ENCODE results near the gene TMEM184B. TPM values are rescaled to one million over a fixed set of nuclear protein-coding genes. Genes with fewer than 3 reads are reported as not detected.

The TMEM184B gene
- total and polyA plus RNA-seq, 2 of the 8 experiments (the other 6 are each of a cell fraction or from before 2014, with no cell fraction given) = 41.6 to 81.0 TPM

DNA sequence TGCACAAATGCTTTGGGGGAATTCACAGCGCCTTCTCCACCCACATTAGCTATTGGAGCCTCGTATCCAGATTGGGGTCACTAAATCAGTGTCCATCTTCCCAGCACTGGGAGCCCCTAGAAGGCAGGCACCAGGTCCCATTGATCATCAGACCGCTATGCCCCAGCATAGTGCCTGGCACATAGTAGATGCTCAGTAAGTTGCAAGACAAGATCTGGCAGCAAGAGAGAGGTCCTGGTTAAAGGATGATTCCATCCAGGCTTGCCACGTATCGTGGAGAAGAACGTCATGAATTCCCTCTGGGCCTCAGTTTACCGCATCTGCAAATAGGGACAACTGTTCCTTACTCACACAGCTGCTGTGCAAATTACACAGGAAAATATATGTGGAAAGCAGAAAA is 1.7 kb downstream of the TMEM184B start (continued):
- no peak for TF ChIP-seq EP300 (IDR thresholded peaks at IDR 0.05; ENCODE audit: borderline replicate concordance in 1 of 2, low read depth in 2 of 2, low read length in 2 of 2)
- TF ChIP-seq POLR2AphosphoS5 (IDR thresholded peaks at IDR 0.05; ENCODE audit: low read depth, low read length) = no peak
